ENCODE data around the gene ZDHHC6.
A peak's percentile ranks its signal among the peaks of the same experiment; 100 is the strongest.

ZDHHC6 gene

GRCh38 chr10:112395809-112396530, 50.7 kb downstream of the ZDHHC6 start:
- no peak for TF ChIP-seq CTCF (IDR thresholded peaks at IDR 0.05; ENCODE audit: control extremely low read depth, extremely low read depth, low read depth, missing control alignments)
- no peak for DNase-seq (ENCODE audit: extremely low spot score)
- ChIA-PET CTCF (interaction anchor here (0.7 to 1.2 kb wide), 3 partner anchors 11 to 24 kb away, joined by 3 read pairs; no protein-coding TSS in a partner anchor), POLR2A (no interaction called here)

- ChIA-PET POLR2A (interaction anchor here (0.6 kb wide), 1 partner anchor 37 kb away, joined by 5 read pairs; no protein-coding TSS in a partner anchor), CTCF (no interaction called here)
- TF ChIP-seq CTCF (IDR thresholded peaks at IDR 0.05; ENCODE audit: control extremely low read depth, extremely low read depth, low read depth, missing control alignments) = no peak
- DNase-seq (ENCODE audit: extremely low spot score) = no peak
Measured at GRCh38 chr10:112394475-112394875, 52.2 kb downstream of the ZDHHC6 start.

- no peak for DNase-seq (ENCODE audit: extremely low spot score)
- ChIA-PET POLR2A (no interaction called here), CTCF (no interaction called here)
- TF ChIP-seq CTCF (IDR thresholded peaks at IDR 0.05; ENCODE audit: control extremely low read depth, extremely low read depth, low read depth, missing control alignments) = no peak
Measured at GRCh38 chr10:112393827-112394226, 52.9 kb downstream of the ZDHHC6 start.

GRCh38 chr10:112393341-112393740, 53.4 kb downstream of the ZDHHC6 start:
- ChIA-PET POLR2A (no interaction called here), CTCF (no interaction called here)
- no peak for TF ChIP-seq CTCF (IDR thresholded peaks at IDR 0.05; ENCODE audit: control extremely low read depth, extremely low read depth, low read depth, missing control alignments)
- DNase-seq (ENCODE audit: extremely low spot score) = no peak

DNA sequence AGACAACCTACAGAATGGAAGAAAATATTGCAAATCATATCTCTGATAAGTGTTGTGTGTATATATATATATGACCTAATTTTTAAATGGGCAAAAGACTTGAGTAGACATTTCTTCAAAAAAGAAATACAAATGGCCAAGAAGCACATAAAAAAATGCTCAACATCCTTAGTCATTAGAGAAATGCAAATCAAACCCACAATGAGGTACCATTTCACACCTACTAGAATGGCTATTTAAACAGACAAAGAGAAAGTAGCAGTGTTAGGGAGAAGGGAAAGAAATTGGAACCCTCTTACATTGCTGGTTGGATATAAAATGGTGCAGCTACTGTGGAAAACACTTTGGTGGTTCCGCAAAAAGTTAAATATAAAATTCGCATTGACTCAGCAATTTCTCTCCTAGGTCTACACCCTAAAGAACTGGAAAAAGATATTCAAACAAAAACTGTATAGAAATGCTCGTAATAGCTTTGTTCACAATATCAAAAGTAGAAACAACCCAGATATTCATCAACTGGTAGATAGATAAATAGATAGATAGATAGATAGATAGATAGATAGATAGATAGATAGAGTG, 56.5 kb downstream of the ZDHHC6 start:
- POLR2A ChIA-PET = no interaction called here
- DNase-seq (ENCODE audit: extremely low spot score) = no peak
- no peak for TF ChIP-seq CTCF (IDR thresholded peaks at IDR 0.05; ENCODE audit: control extremely low read depth, extremely low read depth, low read depth, missing control alignments)
- CTCF ChIA-PET = interaction anchor here (1.5 to 7.4 kb wide), 4 partner anchors 10 to 82 kb away, joined by 3 to 36 read pairs (median 6); partner anchors contain the start of gene ACSL5

DNA sequence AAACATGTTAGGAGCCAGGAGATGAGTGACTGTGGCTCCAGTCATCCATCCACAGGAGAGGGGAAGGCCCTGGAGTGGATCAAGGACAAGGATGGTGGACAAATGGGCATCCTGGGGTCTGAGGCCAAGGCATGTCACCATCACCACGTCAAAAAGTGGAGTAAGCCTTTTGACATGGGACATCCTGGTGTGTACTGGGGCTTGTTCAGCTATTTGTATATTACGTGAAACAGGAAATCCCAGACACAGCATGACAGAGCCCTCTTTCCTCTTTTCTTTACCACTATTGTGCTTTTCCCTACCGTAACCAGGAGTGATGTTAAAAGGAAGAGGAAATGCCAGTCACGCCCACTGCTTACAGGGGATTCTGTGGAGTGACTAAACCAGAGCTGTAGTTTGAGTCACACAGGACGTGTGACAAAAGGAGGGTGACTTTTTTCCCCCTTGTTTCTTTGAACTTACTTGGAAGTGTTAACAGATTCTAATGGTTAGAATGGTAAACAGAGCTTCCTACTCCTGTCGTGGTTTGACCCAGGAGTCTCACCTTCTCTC, 57.4 kb downstream of the ZDHHC6 start:
- POLR2A ChIA-PET = no interaction called here
- CTCF ChIA-PET = interaction anchor here (1.2 to 7.4 kb wide), 5 partner anchors 9 to 83 kb away, joined by 3 to 36 read pairs (median 5); partner anchors contain the start of gene ACSL5
- DNase-seq (ENCODE audit: extremely low spot score) = peak; percentile 20
- TF ChIP-seq CTCF (IDR thresholded peaks at IDR 0.05; ENCODE audit: control extremely low read depth, extremely low read depth, low read depth, missing control alignments) = no peak
